Lung microvascular endothelial cell (primary cell): ENCODE measurements around the gene ABCC12. TPM values are rescaled to one million over a fixed set of nuclear protein-coding genes. Genes with fewer than 3 reads are reported as not detected.
"Not testable (repeated sequence)": the region's sequence is repeated elsewhere in the genome, so short reads cannot be mapped to it uniquely, and the experiment has no call there.

Experiments
- DNase-seq, 2 donors: peaks; one replicate each; pipeline versions ENCODE4 v3.0.0 to v3.0.0-alpha.2; 2010; ENCODE audit warnings: low read depth in 2 of 2
- total RNA-seq: library from RNA; depleted of rRNA; stranded (reverse); fragments of >200 nt; gene quantifications from 2 replicates; pipeline ENCODE4 v1.2.1, GENCODE V29; 2014

ABCC12 gene
- total RNA-seq, 1 donor from 2014 or later: not detected

DNA sequence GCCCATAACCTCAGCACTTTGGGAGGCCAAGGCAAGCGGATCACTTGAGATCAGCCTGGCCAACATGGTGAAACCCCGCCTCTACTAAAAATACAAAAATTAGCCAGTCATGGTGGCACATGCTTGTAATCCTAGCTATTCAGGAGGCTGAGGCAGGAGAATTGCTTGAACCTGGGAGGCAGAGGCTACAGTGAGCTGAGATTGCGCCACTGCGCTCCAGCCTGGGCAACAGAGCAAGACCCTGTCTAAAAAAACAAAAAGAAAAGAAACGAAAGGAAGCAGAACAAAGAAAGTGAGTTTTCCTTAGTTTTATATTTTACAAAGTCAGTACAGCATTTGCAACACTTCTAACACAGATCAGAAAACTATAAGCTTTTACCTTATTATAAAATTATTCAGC, 10.8 kb upstream of the ABCC12 start:
- DNase-seq: not testable (repeated sequence)

DNA sequence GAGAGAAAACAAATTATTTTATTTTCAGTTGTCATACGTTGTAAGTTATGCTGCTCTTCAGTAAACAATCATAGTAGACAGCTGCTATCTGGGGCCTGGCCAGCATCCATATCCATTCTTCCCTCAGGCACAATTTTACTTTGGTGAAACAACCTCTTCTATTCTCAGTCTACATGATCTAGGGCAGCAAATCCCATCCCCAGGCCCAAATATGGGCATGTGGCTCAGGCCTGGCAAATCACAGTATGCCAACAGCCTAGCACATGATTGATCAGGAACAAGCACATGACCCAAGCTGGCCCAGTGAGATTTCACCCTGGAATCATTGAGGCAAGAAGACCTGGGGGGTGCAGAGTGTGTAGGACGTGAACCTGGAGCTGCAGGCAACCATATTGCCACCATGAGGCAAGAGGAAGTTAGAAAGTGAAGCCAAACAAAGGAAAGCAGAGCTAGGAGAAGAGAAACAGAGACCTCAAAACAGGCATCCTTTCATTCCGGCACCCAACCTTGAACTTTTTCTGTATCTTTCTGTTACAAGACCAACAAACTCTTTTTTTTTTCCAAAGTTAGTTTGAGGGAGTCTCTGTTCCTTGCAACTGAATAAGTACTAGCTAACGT, 10.3 kb upstream of the ABCC12 start:
- DNase-seq: no peak

DNA sequence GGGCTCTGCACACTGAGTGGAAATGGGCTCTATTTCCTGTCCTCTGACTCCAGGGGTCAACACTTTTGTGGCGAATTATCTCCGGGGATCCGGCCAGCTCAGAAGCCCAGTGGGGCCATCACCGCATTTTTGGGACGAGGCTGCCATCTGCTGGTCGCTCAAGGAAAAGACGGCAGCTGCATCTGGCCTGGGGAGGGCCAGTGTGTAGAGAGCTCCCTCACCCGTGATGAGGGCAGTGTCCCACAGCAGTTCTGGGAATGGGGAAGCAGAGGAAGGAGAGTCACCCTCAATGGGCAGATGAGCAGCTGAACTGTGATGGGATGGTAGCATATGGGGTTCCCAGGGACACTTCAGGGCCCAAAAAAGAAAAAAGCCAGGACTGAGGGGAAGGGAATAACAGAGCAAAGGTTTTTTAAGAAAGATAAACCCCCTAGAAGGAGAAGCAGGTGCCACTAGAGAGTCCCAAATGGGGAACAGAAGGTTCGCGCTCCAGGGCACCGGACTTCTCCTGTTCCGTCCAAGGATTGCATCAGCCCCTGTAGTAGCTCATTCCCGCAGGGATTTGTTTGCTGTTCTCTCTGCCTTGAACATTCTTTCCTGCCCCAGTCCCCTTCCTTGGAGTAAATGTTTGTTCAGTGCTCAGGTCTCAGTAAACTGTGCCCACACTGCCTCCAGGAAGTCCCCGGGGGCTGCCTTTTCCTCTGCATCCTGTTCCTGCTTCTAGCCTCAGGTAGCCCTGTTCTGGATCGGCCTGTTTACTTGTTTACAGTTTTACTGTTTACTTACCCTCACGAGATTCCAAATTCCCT, 9.3 kb upstream of the ABCC12 start:
- peak; percentile 60 to 75 for DNase-seq

DNA sequence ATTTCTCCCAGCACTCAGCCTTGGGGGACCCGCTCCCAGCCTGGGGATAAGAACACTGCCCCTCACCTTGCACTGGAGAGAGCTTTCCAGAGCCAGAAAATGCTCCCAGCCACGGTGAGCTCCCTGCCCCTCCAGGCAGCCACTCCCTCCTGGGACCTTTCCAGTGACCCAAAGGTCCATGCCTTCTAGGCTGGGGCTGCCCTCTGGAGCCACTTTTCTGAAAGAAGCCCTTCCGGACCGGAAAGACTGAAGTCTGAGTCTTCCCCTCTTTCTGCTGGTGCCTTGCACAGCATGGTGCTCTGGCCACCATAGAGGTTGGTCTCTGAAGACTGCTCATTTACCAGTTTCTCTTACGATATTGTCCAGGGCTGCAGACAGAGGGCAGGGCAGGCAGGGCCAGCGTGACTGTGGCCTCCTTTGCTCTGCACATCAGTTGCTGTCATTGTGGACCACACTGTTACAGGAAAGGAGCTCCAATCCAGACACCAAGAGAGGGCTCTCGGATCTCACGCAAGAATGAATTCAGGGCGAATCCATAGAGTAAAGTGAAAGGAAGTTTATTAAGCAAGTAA, 7.1 kb upstream of the ABCC12 start:
- DNase-seq: no peak

DNA sequence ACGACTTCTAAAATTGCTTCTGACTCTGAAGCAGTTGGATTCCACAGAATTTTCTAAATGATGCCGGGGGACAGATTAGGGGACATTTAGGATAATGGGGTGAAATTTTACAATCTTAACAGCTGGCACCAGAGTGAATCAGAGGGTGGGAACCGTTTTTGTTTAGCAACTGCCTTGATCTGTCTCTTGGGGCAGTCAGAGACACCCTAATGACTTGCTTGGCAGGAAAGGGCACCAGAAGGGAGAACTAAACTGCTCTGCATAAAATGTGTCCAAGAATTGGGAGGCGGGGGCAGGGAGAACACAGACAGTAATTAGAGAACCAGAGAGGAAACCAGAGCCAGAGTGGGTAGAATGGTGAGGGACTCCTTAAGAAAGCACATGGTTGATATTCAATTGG, 6.1 kb upstream of the ABCC12 start:
- DNase-seq: no peak

DNA sequence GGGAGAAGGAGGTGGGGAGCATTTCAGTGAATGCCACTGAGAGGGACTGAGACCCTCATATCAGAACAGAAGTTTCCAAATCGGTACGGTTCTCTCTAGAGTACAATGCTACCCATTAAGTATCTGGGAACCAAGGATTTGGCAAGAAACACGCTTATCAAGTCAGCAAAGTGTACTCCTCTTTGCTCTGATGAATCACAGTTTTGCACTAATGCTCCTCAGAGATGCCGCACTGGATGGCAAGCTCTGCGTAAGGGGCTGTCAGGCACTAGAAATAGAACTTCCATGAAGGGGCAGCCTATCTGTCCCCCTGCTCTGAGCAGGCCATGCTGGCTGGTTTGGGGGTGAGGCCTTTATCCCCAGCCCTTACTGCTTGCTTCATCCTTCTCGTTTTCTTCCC, 4.8 kb upstream of the ABCC12 start:
- DNase-seq: no peak

DNA sequence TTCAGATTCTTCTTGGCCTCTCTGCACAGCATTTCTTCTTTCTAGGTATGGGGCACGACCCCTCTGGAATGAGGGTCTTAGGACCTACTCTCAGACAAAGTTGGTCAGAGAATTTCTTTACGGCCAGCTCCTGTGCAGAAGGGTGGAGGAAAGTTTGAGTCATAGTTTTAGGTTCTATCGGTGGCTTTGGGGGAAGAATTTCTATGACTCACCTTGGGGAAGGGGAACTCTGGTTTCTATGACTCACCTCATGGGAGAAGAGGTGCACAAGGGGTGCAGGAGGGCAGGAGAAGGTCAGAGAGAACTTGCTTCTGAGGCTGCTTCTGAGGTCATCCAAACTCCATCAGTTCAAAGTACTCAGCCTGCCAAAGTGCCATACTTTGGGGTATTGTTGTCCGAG, 2.5 kb upstream of the ABCC12 start:
- peak in 1 of 2 donors; percentile 22 for DNase-seq

DNA sequence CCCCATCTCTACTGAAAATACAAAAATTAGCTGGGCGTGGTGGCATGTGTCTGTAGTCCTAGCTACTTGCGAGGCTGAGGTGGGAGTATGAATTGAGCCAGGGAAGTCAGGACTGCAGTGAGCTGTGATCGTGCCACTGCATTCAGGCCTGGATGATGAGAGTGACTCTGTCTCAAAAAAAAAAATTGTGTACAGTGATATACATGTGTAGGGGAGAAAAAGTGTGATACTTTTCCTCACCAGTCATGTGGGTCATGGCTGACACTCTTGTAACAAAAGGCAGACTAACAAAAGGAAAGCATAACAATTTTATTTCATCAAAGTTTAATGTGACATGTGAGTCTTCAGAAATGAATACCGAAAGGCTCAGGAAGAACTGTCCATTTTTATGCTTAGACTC, 2.0 kb upstream of the ABCC12 start:
- DNase-seq: no peak

DNA sequence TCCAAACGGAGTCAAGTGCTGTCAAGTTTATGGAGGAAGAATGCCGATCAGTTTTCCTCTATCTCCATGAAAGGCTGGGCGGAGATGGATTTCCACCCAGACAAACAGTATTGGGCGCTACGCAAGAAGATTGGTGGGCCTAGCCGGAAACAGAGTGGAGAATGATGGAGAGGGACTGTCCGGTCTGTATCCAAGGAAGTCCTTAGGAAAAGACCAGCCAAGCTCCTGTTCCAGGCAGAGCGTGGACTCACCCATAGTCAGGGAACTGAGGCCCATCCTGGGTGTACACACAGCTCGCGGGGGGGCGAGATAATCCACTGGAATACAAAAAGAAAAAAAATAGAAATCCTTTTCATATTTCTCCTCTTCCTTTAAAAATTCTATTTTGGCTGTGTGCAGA, 1.5 kb upstream of the ABCC12 start:
- DNase-seq: no peak

DNA sequence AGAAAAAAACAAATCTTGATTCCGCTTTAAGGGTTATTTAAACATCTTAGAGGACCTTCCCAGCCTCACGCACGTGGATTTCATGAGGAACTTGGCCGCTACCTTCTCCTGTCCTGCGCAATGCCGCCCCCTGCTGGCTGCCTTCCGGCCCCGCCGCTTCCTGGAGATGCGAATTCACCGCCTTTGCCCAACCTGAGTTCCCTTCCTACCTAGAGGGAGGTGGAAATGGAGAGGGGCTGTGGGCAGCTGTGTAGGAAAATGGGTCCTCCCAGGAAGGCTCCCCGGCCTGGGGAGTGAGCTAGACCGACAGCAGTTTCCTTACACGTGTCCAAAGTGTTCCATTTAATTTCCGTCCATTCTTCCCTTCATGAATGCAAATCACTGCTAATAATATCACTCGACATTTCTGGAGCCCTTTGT, 1.0 kb upstream of the ABCC12 start:
- peak; percentile 76 to 78 for DNase-seq

DNA sequence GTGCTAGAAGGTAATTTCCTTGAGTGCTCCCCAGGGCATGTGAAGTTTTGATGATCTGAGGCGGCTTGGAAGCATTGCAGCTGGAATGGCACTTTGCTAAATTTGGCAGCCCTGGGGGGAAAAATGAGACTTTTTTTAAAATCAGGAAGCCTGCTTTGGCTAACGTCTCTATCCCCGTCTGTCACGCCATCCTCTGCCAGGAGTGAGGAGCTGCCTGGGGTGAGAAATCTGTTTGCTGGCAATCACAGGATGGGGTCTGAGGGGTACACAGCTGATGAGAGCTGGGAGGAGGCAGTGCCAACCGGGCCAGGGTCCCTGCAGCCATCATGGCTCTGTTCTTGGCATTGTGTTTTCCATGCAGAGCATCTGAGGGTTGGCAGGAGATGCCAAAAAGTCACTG, 2.0 kb downstream of the ABCC12 start:
- DNase-seq: no peak

DNA sequence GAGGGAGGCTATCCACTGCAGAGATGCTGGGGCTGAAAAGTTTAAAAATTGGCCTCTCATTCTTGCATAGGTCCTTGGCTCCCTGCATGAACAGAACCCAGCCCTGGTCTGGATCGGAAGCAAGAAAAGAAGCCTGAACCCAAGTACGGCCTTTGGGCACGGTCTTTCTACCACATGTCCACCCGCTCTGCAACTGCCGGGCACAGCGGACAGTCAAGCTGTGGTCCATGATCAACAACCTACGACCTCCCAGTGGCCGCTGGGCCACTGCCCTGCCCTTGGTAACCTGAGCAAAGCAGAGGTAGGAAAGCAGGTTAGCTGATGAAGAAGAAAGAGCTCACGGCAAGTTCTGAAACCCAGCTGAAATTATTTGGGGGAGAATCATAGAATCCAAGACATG, 3.6 kb downstream of the ABCC12 start:
- no peak for DNase-seq

DNA sequence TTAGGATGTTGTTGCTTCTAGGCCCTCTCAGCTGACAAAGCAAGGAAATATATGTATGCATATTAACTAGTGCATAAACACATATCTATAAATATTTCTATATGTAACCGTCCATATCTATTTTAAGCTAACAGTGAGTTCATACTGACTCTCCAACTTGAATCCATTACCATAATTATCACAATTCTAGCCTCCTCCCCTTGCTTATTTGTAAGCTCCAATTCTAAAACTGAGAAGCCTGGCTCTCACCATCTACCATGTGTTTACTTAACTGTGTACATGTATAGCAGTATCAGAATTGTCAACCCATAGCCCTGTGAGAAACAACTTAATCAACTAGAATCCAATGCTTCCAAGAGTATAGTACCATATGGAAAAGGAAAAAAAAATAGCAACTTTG, 5.1 kb downstream of the ABCC12 start:
- no peak for DNase-seq

DNA sequence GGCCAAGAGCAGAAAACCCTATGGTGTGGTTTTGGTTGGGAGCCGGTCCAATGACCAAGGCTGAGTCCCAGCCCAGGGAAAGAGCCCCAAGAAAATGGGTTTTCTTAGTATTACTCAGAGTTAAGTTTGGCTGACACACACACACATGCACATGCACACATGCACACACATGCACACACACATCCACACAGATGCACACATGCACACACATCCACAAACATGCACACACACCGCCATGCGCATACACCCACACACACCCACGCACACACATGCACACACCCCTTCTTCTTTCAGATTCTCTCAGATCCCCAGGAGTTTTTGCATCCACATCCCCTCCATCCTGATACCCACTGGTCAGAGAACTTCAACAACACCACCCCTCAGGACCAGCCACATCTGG, 9.1 kb downstream of the ABCC12 start:
- no peak for DNase-seq

DNA sequence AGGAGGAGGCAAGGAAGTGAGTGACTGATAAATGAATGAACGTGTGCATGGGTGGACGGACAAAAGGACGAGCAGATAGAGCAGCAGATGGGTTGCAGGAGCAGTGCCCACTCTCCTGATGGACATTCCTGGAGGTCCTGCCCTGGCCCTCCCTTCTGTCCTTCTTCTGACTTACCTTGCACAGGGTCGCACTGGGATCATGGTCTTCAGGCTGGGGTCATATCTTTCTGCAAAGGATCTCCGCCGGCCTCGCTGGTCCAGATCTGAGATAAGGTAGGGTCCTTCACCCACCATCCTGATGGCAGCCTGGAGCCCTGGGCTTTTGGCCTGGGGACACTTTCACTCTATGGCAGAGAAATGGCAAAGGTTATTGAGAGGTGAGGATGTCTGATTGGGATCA, 9.7 kb downstream of the ABCC12 start:
- no peak for DNase-seq

DNA sequence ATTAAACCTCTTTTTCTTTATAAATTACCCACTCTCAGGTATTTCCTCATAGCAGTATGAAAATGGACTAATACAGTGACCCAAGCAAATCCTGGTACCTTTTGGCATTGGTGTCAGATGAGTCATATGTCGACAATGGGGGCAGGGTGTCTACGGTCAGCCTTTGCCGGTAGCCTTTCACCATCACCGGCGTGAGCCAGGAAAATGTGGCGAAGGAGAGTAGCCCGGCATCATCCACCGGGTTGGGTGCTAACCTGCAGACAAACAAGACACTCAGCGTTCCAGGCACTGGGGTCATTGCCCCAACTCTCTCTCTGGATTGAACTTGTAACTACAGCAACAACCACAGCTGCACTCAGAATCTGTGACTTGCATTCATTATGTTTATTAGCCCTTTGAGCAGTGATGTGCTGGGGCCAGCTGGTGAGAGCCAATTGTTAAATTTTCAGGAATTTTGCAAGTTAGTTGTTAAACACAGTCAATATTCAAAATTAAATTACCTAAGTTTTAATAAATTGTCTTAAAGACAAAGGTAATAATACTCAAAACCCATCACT, 11.9 kb downstream of the ABCC12 start:
- DNase-seq: no peak

DNA sequence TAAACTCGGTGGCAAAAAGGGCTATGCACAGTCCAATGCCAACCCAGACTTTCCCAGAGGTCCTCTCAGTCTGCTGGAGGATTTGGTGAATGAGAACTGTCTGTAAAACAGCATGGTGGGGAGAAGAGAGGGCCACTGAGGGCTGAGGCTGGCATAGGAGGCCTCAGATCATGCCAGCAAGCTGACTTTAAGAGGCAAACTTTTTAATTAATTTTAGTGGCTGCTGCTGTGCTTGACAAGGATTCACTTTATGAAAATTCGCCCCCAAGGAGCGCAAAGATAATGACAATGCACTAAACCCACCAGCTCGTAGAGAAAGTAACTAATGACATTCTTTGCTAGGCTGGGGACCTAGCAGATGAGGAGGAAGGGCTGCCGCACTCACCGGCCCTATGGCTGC, 15.0 kb downstream of the ABCC12 start:
- no peak for DNase-seq

DNA sequence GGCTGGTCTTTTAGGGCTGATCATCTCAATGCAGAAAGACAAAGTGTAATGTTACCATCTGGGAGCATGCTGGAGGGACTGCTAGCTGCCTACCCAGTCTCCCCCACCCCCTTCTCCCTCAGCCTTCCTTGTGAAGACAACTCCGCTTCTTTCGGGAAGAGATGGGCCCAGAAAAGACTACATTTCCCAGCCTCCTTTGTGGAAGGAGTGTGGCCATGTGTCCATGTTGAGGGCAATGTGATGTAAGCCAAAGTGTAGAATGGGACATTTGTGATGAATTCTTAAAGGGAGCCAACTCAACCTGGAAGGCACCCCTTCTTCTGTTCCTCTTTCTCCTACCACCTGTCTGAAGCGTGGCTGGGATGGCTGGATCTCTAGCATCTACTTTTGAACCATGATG, 16.3 kb downstream of the ABCC12 start:
- DNase-seq: no peak

DNA sequence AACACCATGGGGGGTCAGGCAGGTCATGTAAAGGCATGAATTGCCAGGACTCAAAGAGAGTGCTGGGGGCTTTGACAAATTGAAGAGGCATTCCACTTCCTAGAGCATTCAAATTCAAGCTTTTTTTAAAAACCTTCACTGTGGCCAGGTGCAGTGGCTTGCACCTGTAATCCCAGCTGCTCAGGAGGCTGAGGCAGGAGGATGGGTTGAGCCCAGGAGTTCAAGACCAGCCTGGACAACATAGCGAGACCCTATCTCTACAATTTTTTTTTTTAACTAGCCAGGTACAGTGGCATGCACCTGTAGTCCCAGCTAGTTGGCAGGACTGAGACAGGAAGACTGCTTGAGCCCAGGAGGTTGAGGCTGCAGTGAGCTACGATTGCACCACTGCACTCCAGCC, 17.2 kb downstream of the ABCC12 start:
- no peak for DNase-seq

DNA sequence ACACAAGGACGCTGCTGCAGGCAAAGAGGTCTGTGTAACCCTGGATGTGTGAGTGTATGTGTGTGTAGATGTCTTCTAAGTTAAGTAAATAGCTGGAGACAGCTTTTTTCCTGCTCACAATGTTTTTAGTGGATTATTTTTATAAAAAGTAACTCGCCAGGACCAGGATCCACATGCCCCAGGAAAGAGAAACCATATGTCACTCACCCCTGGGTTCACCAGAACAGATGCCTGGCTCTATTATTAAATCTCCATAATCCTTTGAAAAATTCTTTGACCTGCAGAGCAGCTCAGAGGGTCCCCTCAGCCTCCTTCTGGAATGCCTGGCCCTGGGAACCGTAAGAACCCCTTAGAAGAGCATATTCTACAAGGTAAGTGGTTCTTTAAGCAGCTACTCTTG, 18.0 kb downstream of the ABCC12 start:
- DNase-seq: no peak

DNA sequence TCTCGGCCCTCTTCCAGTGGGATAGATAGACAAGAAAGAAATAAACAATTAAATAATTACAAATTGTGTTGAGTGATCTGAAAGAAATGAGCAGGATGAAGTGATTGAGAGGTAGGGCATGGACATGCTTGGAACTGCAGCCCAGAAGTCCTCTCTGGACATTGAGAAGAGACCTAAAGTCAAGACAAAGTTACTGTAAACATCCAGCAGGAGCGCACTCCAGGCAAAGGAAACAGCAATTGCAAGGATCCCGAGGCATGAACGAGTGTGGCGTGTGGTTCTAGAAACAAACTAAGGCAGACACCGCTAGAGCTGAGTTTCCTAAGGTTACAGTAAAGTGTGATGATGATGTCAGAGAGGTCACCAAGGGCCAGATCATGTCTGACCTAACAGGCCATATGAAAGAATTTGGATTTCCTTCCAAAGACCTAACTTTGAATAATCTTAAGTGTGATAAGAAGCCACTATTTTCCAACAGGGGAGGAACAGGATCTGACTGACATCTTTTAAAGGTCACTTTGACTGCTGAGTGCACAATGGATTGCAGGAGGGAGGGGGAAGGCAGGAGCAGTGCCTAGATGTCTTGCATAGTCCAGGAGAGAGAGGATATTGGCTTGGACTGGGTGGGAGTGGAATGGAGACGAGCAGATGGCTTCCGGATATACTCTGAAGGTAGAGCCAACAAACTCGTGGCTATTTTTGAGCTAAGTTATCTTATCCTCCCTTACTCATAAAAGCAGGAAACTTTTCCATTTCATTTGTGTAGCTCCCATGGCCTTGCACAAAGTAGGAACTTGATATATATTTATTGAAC, 19.0 kb downstream of the ABCC12 start:
- peak in 1 of 2 donors; percentile 36 for DNase-seq
